Ishikawa (cell line): Measurements from ENCODE around the gene RIPOR2.

Experiments
- CREB1 ChIP-seq: IDR thresholded peaks from 2 replicates; pipeline ENCODE4 v1.6.1; 2012; ENCODE audit warnings: low read depth
- EGR1 ChIP-seq: IDR thresholded peaks from 2 replicates; pipeline ENCODE4 v1.6.1; 2012
- EP300 ChIP-seq: IDR thresholded peaks from 2 replicates; pipeline ENCODE4 v1.6.1; 2012; ENCODE audit warnings: borderline replicate concordance
- FOXM1 ChIP-seq: IDR thresholded peaks from 2 replicates; pipeline ENCODE4 v1.6.1; 2012; ENCODE audit warnings: low read depth, borderline replicate concordance
- NFIC ChIP-seq: IDR thresholded peaks from 2 replicates; pipeline ENCODE4 v1.6.1; 2012
- RAD21 ChIP-seq: IDR thresholded peaks from 2 replicates; pipeline ENCODE4 v1.6.1; 2012; ENCODE audit warnings: low read depth
- TAF1 ChIP-seq: IDR thresholded peaks from 2 replicates; pipeline ENCODE4 v1.6.1; 2012; ENCODE audit warnings: low read depth, mild to moderate bottlenecking
- TCF12 ChIP-seq: IDR thresholded peaks from 2 replicates; pipeline ENCODE4 v1.6.1; 2012; ENCODE audit warnings: low read depth
- TEAD4 ChIP-seq: IDR thresholded peaks from 2 replicates; pipeline ENCODE4 v1.6.1; 2012
- YY1 ChIP-seq: IDR thresholded peaks from 2 replicates; pipeline ENCODE4 v1.6.1; 2012; ENCODE audit warnings: low read depth
- TF ChIP-seq, protein P1 (sequence below): IDR thresholded peaks from 2 replicates; pipeline ENCODE4 v1.6.1; 2012; ENCODE audit warnings: low read depth, mild to moderate bottlenecking
- TF ChIP-seq, protein P2 (sequence below): IDR thresholded peaks from 2 replicates; pipeline ENCODE4 v1.6.1; 2012

DNA sequence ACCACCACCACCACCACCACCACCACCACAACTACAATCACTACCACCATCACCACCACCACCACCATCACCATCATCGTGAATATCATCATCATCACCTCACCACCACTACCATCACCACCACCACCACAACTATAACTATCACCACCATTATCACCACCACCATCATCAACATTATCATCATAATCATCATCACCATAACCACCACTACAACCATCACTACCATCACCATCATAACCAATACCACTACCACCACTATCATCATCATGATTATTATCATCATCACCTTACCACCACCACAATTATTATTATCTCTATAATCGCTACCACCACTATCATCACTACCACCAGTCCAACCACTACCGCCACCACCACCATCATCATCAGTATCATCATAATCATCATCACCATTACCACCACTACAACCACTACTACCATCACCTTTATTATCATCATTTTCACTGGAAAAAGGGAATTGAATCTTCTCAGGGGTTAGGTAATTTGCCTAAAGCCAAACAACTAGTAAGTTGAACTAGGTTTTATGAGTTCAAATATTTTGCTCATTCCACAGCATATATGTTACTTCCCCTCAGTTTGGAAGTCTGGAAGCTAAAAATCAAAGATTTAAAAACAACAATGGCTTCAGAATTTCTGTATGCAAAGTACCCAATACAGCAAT lies 8.3 kb downstream of the RIPOR2 start:
- TF ChIP-seq RAD21 (no peak), EP300 (no peak), EGR1 (no peak), NFIC (no peak), YY1 (no peak), TEAD4 (no peak), TAF1 (no peak), FOXM1 (no peak), TCF12 (no peak), CREB1 (no peak)
- TF ChIP-seq, protein P1, sequence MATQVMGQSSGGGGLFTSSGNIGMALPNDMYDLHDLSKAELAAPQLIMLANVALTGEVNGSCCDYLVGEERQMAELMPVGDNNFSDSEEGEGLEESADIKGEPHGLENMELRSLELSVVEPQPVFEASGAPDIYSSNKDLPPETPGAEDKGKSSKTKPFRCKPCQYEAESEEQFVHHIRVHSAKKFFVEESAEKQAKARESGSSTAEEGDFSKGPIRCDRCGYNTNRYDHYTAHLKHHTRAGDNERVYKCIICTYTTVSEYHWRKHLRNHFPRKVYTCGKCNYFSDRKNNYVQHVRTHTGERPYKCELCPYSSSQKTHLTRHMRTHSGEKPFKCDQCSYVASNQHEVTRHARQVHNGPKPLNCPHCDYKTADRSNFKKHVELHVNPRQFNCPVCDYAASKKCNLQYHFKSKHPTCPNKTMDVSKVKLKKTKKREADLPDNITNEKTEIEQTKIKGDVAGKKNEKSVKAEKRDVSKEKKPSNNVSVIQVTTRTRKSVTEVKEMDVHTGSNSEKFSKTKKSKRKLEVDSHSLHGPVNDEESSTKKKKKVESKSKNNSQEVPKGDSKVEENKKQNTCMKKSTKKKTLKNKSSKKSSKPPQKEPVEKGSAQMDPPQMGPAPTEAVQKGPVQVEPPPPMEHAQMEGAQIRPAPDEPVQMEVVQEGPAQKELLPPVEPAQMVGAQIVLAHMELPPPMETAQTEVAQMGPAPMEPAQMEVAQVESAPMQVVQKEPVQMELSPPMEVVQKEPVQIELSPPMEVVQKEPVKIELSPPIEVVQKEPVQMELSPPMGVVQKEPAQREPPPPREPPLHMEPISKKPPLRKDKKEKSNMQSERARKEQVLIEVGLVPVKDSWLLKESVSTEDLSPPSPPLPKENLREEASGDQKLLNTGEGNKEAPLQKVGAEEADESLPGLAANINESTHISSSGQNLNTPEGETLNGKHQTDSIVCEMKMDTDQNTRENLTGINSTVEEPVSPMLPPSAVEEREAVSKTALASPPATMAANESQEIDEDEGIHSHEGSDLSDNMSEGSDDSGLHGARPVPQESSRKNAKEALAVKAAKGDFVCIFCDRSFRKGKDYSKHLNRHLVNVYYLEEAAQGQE, result no peak
- TF ChIP-seq, protein P2, sequence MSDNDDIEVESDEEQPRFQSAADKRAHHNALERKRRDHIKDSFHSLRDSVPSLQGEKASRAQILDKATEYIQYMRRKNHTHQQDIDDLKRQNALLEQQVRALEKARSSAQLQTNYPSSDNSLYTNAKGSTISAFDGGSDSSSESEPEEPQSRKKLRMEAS, result no peak
